Neural progenitor cell (in vitro differentiated cells): ENCODE data around the gene SNRPF.

ENCODE experiments used
- CTCF ChIP-seq: fragments of 200-600 bp; sonication (generic); IDR thresholded peaks from 2 replicates; pipeline ENCODE4 v1.5.1; 2017; ENCODE audit warnings: antibody characterized with exemption, mild to moderate bottlenecking
- EZH2 ChIP-seq: fragments of 200-600 bp; sonication (generic); IDR thresholded peaks from 2 replicates; pipeline ENCODE4 v1.6.1; 2017; ENCODE audit warnings: antibody characterized with exemption, mild to moderate bottlenecking, moderate library complexity
- EZH2phosphoT487 ChIP-seq: fragments of 200-600 bp; sonication (generic); IDR thresholded peaks from 2 replicates; pipeline ENCODE4 v1.6.1; 2017; ENCODE audit warnings: antibody characterized with exemption

GRCh38 chr12:95829395-95829794 lies 29.4 kb upstream of the SNRPF start:
- TF ChIP-seq CTCF: no peak
- TF ChIP-seq EZH2: no peak
- TF ChIP-seq EZH2phosphoT487: no peak
